Stimulated activated CD4-positive, alpha-beta T cell treated with anti-CD3 and anti-CD28 coated beads, TNF-alpha, amount 100 ng/mL, for 1 hour (primary cell): ENCODE results near the gene NR2F1-AS1.

Source experiments
- DNase-seq, 3 donors: peaks; one replicate each; pipeline ENCODE4 v3.0.0-alpha.2; 2020; ENCODE audit warnings: low read depth in 3 of 3, low spot score in 1 of 3

NR2F1-AS1 gene

GRCh38 chr5:93603078-93603792 lies 22.2 kb upstream of the NR2F1-AS1 start:
- DNase-seq = no peak

- DNase-seq = no peak
Observed at GRCh38 chr5:93602241-93603077, 21.4 kb upstream of the NR2F1-AS1 start.

GRCh38 chr5:93601802-93602155 lies 20.8 kb upstream of the NR2F1-AS1 start:
- DNase-seq = no peak

- no peak for DNase-seq
Observed at GRCh38 chr5:93601071-93601801, 20.2 kb upstream of the NR2F1-AS1 start.

GRCh38 chr5:93600409-93601070 lies 19.5 kb upstream of the NR2F1-AS1 start:
- DNase-seq = no peak

- DNase-seq = no peak
Observed at GRCh38 chr5:93599399-93600120, 18.5 kb upstream of the NR2F1-AS1 start.

GRCh38 chr5:93599001-93599379 lies 18.0 kb upstream of the NR2F1-AS1 start:
- DNase-seq = no peak

GRCh38 chr5:93598091-93599000 lies 17.3 kb upstream of the NR2F1-AS1 start:
- DNase-seq = no peak

- DNase-seq = no peak
Observed at GRCh38 chr5:93596676-93597490, 15.9 kb upstream of the NR2F1-AS1 start.

GRCh38 chr5:93596310-93596675 lies 15.3 kb upstream of the NR2F1-AS1 start:
- no peak for DNase-seq

GRCh38 chr5:93595420-93596147 lies 14.6 kb upstream of the NR2F1-AS1 start:
- no peak for DNase-seq

- no peak for DNase-seq
Observed at GRCh38 chr5:93594591-93595419, 13.8 kb upstream of the NR2F1-AS1 start.

- DNase-seq = no peak
Observed at GRCh38 chr5:93593476-93594131, 12.6 kb upstream of the NR2F1-AS1 start.

GRCh38 chr5:93592883-93593282 lies 11.9 kb upstream of the NR2F1-AS1 start:
- DNase-seq = no peak

- DNase-seq = no peak
Observed at GRCh38 chr5:93591323-93591945, 10.4 kb upstream of the NR2F1-AS1 start.

- DNase-seq = no peak
Observed at GRCh38 chr5:93590493-93590892, 9.5 kb upstream of the NR2F1-AS1 start.
